ENCODE data around the gene CALD1. TPM values are rescaled to one million over a fixed set of nuclear protein-coding genes. Genes with fewer than 3 reads are reported as not detected.

The CALD1 gene
- total RNA-seq, 1 donor from 2014 or later = 95.4 TPM

GRCh38 chr7:134892963-134893362 lies 113.5 kb downstream of the CALD1 start:
- peaks cover 19% of the 10 kb centered on the region for H3K9me3 Mint-ChIP-seq (ENCODE audit: low read depth)
- H3K27me3 Mint-ChIP-seq = no peaks in the 10 kb centered on the region
- DNase-seq (ENCODE audit: low spot score, unreplicated experiment) = no peak
- peak overlapping the region; percentile 79 for H3K4me3 Mint-ChIP-seq (ENCODE audit: low read depth)
- H3K4me1 Mint-ChIP-seq (ENCODE audit: low read depth) = peaks cover 33% of the 10 kb centered on the region
- H3K27ac Mint-ChIP-seq = peak overlapping the region; percentile 94
- H3K36me3 Mint-ChIP-seq (ENCODE audit: insufficient read depth) = peaks cover 20% of the 10 kb centered on the region
- TF ChIP-seq CTCF (IDR thresholded peaks at IDR 0.05; ENCODE audit: unreplicated experiment) = no peak

GRCh38 chr7:134893920-134894319 lies 114.5 kb downstream of the CALD1 start:
- Mint-ChIP-seq H3K27me3 (no peaks in the 10 kb centered on the region), H3K27ac (no peak overlapping the region), H3K4me1 (ENCODE audit: low read depth) (peaks cover 30% of the 10 kb centered on the region), H3K9me3 (ENCODE audit: low read depth) (peaks cover 19% of the 10 kb centered on the region), H3K36me3 (ENCODE audit: insufficient read depth) (peaks cover 20% of the 10 kb centered on the region), H3K4me3 (ENCODE audit: low read depth) (no peak overlapping the region)
- DNase-seq (ENCODE audit: low spot score, unreplicated experiment) = no peak
- TF ChIP-seq CTCF (IDR thresholded peaks at IDR 0.05; ENCODE audit: unreplicated experiment) = no peak

DNA sequence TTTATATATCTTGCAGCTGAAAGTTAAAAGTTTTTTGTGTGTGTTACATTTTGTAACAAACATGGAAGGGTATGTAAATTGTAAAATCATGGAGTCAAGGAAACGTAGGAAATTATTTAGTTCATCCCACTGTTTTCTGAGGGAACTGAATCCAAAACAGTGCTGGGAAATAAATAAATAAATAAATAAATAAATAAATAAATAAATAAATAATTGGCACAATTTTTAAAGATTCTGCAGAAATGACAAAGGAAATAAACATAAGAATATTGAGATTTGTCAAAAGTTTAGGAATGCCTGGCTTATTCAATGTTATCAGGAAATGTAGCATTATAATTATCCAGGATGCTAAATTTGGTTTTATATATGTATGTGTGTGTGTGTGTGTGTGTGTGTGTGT lies 115.5 kb downstream of the CALD1 start:
- Mint-ChIP-seq H3K4me1 (ENCODE audit: low read depth) (peaks cover 38% of the 10 kb centered on the region), H3K9me3 (ENCODE audit: low read depth) (peaks cover 19% of the 10 kb centered on the region), H3K4me3 (ENCODE audit: low read depth) (no peak overlapping the region), H3K27me3 (no peaks in the 10 kb centered on the region), H3K27ac (no peak overlapping the region), H3K36me3 (ENCODE audit: insufficient read depth) (peaks cover 20% of the 10 kb centered on the region)
- DNase-seq (ENCODE audit: low spot score, unreplicated experiment) = no peak
- no peak for TF ChIP-seq CTCF (IDR thresholded peaks at IDR 0.05; ENCODE audit: unreplicated experiment)

DNA sequence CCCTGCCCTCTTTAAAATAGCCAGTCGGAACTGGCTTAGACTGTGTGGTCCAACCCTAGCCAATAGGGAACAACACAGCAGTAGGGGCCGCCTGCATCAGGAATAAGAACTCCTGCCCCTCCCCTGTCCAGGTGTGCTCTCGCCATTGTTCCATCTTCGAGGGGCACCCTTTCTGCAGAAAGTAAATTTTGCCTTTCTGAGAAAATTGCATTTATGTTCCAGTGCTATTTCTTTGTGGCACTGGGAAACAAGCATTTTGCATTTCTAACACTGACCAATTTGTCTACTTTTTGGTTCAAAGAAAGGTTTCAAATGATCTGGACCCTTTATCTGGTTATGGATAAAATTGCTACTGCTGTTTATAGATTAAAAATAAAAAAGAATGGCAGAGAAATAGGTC lies 116.6 kb downstream of the CALD1 start:
- Mint-ChIP-seq H3K27ac (no peak overlapping the region), H3K27me3 (no peaks in the 10 kb centered on the region), H3K4me1 (ENCODE audit: low read depth) (peaks cover 43% of the 10 kb centered on the region), H3K9me3 (ENCODE audit: low read depth) (peaks cover 19% of the 10 kb centered on the region), H3K4me3 (ENCODE audit: low read depth) (no peak overlapping the region), H3K36me3 (ENCODE audit: insufficient read depth) (peaks cover 20% of the 10 kb centered on the region)
- no peak for TF ChIP-seq CTCF (IDR thresholded peaks at IDR 0.05; ENCODE audit: unreplicated experiment)
- no peak for DNase-seq (ENCODE audit: low spot score, unreplicated experiment)

- no peak overlapping the region for H3K27ac Mint-ChIP-seq
- peaks cover 35% of the 10 kb centered on the region for H3K4me1 Mint-ChIP-seq (ENCODE audit: low read depth)
- H3K27me3 Mint-ChIP-seq = no peaks in the 10 kb centered on the region
- DNase-seq (ENCODE audit: low spot score, unreplicated experiment) = no peak
- H3K36me3 Mint-ChIP-seq (ENCODE audit: insufficient read depth) = peaks cover 20% of the 10 kb centered on the region
- H3K4me3 Mint-ChIP-seq (ENCODE audit: low read depth) = no peak overlapping the region
- H3K9me3 Mint-ChIP-seq (ENCODE audit: low read depth) = peaks cover 19% of the 10 kb centered on the region
- no peak for TF ChIP-seq CTCF (IDR thresholded peaks at IDR 0.05; ENCODE audit: unreplicated experiment)
These were observed 118.5 kb downstream of the CALD1 start for GRCh38 chr7:134897936-134898335.

All from progenitor cell of endocrine pancreas (in vitro differentiated cells).